Esophagus squamous epithelium (tissue), 4 donors: ENCODE results near the gene TOMM70.

ENCODE experiments used
- CTCF ChIP-seq, 6 experiments: fragments of 450-650 bp in 4 of 6; fragments of 200-600 bp in 2 of 6; sonication (generic) in 2 of 6; IDR thresholded peaks; one replicate each; pipeline ENCODE4 v1.5.1; 2016 to 2019; ENCODE audit warnings: antibody characterized with exemption in 6 of 6, mild to moderate bottlenecking in 4 of 6, moderate library complexity in 4 of 6
- POLR2A ChIP-seq, 4 donors: fragments of 450-650 bp; IDR thresholded peaks; one replicate each; pipeline ENCODE4 v1.6.1; 2017; ENCODE audit warnings: antibody characterized with exemption in 4 of 4, mild to moderate bottlenecking in 4 of 4, moderate library complexity in 3 of 4

- TF ChIP-seq CTCF (IDR thresholded peaks at IDR 0.05) (no peak), POLR2A (IDR thresholded peaks at IDR 0.05) (no peak)
Measured at GRCh38 chr3:100374521-100374920, 26.4 kb downstream of the TOMM70 start.
